GM11168 (cell line): ENCODE data around the gene JADE2.

ENCODE experiments used
- in situ Hi-C: fragments of 300-500 bp; cut with MboI; formaldehyde crosslinking; loops from one replicate; pipeline ENCODE4 v1.12.0; 2022; ENCODE audit warnings: low sequenced_read_pairs; ENCODE audit not compliant: unreplicated experiment

JADE2 gene

DNA sequence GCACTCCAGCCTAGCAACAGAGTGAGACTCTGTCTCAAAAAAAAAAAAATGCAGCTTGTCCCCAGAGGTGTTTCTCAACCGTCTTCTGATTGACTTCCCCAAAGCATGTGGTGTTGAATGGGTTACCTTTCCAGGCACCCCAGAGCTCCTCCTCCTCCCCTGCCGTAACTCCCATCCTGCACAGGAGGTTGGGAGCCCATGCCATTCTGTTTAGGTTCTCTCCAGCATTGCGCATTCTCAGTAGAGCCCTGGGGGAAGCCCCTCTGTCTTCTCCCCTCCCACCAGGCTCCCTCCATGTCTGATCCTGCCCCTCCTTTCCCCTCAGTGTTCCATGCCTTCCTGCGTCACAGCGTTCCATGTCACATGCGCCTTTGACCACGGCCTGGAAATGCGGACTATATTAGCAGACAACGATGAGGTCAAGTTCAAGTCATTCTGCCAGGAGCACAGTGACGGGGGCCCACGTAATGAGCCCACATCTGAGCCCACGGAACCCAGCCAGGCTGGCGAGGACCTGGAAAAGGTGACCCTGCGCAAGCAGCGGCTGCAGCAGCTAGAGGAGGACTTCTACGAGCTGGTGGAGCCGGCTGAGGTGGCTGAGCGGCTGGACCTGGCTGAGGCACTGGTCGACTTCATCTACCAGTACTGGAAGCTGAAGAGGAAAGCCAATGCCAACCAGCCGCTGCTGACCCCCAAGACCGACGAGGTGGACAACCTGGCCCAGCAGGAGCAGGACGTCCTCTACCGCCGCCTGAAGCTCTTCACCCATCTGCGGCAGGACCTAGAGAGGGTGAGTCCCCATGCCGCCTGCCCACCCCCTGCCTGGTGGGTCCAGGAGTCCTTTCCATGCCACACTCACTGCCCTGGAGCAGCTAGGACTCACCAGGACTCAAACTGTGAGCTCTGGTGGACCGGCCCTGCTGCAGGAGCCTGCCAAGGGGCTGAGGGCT, 40.6 kb downstream of the JADE2 start:
- in situ Hi-C loops = no loop called here

- in situ Hi-C loops = no loop called here
Measured at GRCh38 chr5:134566741-134567221, 41.3 kb downstream of the JADE2 start.

- in situ Hi-C loops = no loop called here
Measured at GRCh38 chr5:134567641-134568336, 42.3 kb downstream of the JADE2 start.

DNA sequence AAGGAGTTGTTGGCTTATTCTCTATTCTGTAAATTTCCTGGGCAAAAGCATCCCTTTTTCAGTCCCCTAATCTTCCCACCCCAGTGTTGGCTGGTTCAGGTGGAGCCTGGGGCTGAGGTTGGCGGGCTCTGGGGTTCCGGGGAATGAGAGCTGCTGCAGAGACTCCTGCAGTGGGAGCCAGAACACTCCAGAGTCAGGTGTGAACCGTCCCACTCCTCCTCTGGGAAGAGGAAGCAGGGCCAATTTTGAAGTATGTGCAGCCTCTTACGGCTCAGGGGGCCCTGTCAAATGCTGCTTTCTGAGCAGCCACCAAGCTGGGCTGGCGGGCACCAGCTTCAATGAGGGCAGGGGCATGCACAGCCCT, 42.8 kb downstream of the JADE2 start:
- in situ Hi-C loops = no loop called here

GRCh38 chr5:134568761-134569695, 43.6 kb downstream of the JADE2 start:
- in situ Hi-C loops = no loop called here

DNA sequence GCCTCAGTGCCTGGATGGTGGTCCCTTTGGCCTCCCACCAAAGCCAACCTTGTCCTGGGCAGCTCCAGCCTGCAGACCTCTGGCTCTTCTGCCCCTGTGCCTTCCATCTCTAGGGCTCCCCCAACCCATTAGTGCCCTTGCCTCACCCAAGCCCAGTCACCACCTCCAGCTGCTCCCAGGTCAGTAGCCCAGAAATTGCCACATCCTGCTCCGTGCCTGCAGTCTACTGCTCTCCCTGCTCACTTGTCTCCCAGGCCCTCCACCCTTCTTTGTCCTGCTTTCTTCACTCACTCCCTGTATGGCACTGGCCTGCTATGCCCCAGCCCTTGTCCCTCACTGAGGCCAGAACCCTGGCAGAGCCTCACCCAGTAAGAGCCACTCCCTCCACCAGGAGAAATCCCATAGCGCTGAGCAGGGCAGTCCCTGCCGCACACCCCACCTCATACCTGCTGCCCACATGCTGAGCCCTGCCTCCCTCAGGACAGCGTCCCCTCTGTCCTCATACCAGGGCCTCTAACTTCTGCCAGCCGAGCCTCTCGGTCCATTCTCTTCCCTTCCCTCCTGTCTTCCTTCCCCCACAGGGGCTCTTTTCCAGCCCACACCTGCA, 44.4 kb downstream of the JADE2 start:
- in situ Hi-C loops = no loop called here

DNA sequence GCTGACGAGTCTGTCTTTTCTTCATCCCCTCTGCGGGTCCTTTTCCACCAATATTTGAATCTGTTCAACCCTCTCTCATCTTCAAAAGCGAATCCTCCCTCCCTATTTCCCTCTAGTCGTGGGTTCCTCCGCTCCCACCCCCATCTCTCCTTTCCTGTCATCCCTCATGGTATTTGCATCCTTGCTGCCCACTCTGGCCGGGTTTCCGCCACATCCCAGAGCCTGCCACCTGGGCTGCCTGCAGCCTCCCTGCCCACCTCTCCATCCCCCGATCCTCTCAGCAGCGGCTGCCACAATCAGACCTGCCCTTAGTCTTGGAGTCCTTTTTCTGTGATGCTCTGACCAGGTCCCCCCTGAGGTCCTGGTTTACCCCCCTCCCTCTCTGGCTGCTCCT, 44.9 kb downstream of the JADE2 start:
- in situ Hi-C loops = no loop called here

DNA sequence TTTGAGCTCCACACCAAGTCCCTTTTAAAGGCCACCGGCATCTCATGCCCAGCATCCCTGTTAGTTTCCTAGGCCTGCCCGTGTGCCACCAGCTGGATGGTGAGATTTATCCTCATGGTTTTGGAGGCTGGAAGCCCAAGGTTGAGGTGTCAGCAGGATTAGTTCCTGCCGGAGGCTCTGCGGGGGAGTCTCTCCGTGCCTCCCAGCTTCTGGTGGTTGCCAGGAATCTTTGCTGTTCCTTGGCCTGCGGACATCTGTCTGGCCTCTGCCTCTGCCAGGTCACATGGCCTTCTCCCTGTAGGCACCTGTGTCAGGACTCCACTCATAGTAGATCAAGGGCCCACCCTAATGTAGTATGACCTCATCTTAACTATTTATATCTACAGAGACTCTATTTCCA, 45.4 kb downstream of the JADE2 start:
- in situ Hi-C loops = no loop called here

DNA sequence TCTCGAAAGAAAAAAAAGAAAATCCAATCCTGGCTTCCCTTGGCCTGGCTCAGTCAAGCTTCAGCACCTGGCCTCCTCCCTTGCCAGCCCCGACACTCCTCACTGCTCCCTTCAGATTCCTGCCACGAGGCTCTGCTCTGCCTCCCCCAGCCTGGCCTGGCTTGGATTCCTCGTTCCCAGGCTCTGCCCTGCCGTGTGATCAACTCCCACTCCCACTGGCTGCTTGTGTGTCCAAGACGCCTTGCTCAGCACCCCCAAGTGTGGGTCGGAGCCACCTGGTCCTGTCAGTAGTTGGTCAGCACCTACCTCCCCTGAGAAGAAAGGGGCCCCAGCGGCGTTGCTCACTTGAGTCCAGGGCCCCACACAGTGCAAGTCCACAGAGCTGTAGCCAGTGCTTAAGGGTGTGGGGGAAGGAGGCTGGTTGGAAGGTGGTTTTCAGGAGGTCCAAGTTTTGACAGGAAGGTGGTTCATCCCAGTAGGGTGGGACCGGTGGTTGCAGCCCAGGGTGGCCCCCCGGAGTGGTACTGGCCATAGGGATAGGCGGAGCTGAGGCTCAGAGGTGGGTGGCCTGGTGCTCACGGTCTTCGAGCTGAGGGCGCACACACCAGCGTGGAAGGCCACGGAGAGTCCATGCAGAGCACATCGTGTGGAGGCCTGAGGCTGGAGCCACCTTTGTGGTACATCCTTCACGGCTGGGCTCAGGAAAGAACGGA, 46.4 kb downstream of the JADE2 start:
- in situ Hi-C loops = no loop called here

DNA sequence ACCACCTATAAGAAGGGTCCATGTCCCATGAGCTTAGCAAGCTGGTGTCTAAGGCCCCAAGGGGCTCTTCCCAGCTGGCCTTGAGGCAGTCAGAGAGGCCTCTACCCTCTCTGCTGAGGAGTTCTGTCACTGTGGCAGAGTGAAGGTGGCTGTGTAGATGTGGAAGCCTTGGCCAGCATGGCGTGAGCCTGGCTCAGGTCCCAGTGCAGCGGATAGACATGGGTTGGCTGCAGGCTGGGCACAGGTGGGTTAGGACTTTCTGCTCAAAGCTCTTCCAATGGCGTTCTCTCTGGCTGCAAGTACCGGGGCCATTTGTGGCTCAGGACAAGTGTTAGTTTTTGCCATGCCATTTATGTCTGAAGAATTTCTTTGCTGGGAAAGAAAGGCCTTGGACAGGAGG, 47.3 kb downstream of the JADE2 start:
- in situ Hi-C loops = no loop called here

GRCh38 chr5:134574521-134574920, 49.1 kb downstream of the JADE2 start:
- in situ Hi-C loops = no loop called here

DNA sequence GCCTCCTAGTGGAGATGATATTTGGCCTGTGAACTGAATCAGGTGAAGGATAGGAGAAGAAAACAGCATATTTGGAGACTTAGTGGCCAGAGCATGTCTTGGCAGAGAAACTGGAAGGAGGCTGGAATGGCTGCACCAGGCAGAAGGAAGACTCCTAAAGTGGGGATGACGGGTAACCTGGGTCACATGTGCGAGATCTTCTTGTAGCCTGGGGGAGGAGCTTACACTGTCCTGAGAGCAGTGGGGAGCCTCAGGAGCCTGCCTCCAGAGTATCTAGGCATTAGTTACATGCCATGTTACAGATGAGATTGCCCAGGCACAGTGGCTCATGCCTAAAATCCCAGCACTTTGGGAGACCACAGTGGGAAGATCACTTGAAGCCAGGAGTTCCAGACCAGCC, 49.8 kb downstream of the JADE2 start:
- in situ Hi-C loops = loop anchor here (5.0 kb wide), 1 partner anchor 48 kb away; the partner anchor contains the start of gene JADE2

DNA sequence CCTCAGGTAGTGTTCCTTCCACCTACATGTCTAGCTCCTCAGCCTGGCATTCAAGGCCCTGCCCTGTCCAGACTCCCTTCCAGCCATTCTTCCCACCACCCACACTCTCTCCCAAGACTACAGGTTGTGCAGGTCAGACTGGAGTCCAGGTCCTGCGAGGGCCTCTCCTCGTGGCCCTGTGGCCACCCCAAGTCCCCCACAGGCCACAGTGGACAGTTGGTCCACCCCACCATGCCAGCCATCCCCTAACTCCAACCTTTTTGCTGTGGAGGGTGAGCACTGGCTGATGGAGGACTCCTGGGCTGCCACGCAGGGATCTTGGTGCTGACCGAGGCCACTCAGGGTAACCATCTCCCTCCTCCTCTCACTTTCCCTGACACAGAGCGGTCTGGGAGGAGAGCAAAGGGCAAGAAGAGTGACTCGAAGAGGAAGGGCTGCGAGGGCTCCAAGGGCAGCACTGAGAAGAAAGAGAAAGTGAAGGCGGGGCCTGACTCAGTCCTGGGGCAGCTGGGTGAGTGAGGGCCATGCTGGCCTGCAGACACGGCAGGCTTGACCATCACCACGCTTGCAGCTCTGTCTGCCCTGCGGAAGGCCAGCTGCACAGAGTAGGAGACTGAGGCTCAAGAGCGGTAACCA, 51.0 kb downstream of the JADE2 start:
- in situ Hi-C loops = loop anchor here (5.0 kb wide), 1 partner anchor 49 kb away; the partner anchor contains the start of gene JADE2

GRCh38 chr5:134577022-134577795, 51.7 kb downstream of the JADE2 start:
- in situ Hi-C loops = loop anchor here (5.0 kb wide), 1 partner anchor 50 kb away; the partner anchor contains the start of gene JADE2

DNA sequence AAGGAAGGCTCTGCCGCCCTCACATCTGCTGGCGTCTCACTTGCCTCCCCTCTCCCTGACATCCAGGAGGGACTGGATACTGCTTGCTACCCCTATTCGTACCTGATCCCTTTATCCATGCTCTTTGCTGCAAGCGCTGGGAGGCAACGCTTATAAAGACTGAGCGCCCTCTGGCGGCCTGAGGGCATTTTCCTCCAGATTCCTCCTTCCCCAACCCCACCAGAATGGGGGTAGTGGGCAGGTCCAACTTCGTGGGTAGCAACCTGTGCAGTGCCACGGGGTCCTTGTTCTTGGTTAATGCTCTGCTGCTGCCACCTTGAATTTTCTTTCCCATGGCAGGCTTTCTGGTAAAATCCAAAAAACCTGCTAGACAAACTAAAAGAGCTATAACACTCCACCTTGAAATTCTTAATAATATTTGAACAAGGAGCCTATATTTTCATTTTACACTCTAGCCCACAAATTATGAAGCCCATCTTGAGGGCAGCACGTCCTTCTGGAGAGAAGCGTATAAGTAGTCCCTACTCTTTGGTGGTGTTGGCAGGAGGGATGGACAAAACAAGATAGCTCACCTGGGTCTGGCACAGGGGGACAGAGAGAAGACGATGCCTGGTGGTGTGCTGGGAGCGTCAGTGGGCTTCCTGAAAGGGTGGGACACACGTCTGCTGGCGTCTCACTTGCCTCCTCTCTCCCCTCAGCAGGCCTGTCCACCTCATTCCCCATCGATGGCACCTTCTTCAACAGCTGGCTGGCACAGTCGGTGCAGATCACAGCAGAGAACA, 52.5 kb downstream of the JADE2 start:
- in situ Hi-C loops = loop anchor here (5.0 kb wide), 1 partner anchor 51 kb away; the partner anchor contains the start of gene JADE2

- in situ Hi-C loops = loop anchor here (5.0 kb wide), 1 partner anchor 51 kb away; the partner anchor contains the start of gene JADE2
Measured at GRCh38 chr5:134578578-134579283, 53.3 kb downstream of the JADE2 start.
